ENCODE results near the gene BCLAF3.

GRCh38 chrX:20038966-20039365 lies 48.1 kb upstream of the BCLAF3 start:
- TF ChIP-seq CTCF (IDR thresholded peaks at IDR 0.05), result no peak
- TF ChIP-seq POLR2A (IDR thresholded peaks at IDR 0.05), result no peak
- no peak for TF ChIP-seq POLR2AphosphoS5 (IDR thresholded peaks at IDR 0.05)
